ENCODE results near the gene BTBD18.
"Not testable (repeated sequence)": the region's sequence is repeated elsewhere in the genome, so short reads cannot be mapped to it uniquely, and the experiment has no call there.

BTBD18 gene

DNA sequence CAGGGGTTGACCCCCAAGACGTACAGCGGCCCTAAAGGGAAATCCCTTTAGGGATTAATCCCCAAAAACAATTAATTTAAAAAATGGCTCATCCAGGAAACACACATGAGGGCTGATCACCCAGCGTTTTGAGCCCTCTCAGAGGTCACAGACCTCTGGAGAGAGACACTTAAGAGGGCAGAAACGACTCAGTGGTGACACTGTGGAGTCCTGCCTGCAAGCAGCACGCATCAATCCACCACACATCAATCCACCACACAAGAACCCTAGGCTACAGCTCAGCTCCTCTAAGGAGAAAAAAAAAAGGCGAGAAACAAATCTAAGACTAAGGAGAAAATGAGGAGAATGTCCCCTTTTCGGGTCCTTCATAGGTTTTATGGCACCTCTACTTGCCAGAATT is 22.8 kb downstream of the BTBD18 start:
- no peak for DNase-seq

GRCh38 chr11:57727185-57727584 is 24.4 kb downstream of the BTBD18 start:
- DNase-seq, result no peak

GRCh38 chr11:57716726-57717125 is 34.9 kb downstream of the BTBD18 start:
- DNase-seq, result not testable (repeated sequence)

- no peak for DNase-seq
These were observed 37.8 kb downstream of the BTBD18 start for GRCh38 chr11:57713835-57714234.

GRCh38 chr11:57712256-57713150 is 39.1 kb downstream of the BTBD18 start, which contains the start of gene TMX2:
Gene TMX2, plus strand, starts transcription at chr11:57712593. Its CDS starts 26 bp downstream, at chr11:57712619.
- peak; percentile 94 for DNase-seq

DNA sequence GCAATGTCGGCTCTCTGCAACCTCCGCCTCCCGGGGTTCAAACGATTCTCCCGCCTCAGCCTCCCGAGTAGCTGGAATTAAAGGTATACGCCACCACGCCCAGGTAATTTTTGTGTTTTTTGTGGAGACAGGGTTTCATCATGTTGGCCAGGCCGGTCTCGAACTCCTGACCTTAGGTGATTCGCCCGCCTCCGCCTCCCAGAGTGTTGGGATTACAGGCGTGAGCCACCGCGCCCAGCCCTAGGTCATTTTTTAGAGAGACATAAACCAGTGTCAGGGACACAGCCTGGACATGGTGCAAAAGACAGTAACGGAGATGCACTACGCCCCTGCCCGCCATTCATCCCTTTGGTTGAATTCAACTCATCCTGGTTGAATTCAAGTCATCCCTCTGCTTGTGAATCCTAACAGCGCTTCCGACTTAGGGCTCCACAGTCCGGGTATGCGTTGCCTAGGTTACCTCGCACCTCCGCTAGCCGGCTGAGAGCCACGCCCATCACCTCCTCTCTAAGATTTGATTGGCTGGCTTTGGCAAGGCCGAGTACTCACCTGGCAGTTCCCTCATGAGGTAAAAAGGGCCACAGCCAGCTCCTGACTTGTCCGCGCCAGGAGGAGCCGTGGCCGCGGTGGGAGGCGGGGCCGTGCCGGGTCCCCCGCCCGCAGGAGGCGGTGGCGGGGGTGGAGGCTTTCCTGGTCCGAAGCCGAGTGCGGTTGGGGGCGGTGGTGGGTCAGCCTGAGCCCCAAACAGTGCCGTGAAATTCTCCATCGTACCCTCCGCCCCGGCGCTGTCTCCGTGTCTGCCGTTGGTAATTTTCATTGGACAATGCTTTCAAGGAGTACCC is 40.0 kb downstream of the BTBD18 start, which contains the start of gene MED19:
Gene MED19 (minus strand): TSS at position 802 of the 842 bp plus-strand sequence. CDS start 36 bp downstream, at position 766.
- peak; percentile 93 for DNase-seq

DNA sequence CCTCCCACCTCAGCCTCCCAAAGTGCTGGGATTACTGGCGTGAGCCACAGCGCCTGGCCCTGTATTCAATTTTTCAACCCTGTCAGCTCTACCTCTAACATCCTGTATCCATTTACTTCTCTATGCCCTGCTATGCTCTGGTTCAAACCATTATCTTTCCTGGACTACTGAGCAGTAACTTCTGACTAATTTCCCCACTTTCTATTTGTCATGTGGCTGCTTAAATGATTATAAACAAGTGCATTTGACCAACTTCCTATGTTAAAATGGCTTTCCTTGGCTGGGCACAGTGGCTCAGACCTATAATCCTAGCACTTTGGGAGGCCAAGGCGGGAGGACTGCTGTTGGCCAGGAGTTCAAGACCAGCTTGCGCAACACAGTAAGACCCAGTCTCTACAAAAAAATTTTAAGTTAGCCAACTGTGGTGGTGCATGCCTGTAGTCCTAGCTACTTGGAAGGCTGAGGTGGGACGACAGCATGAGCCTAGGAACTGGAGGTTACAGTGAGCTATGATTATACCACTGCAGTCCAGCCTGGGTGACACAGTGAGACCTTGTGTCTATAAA is 41.7 kb downstream of the BTBD18 start:
- no peak for DNase-seq

GRCh38 chr11:57705432-57705831 is 46.2 kb downstream of the BTBD18 start:
- DNase-seq, result not testable (repeated sequence)

GRCh38 chr11:57704932-57705331 is 46.7 kb downstream of the BTBD18 start:
- DNase-seq, result no peak

GRCh38 chr11:57703341-57703740 is 48.3 kb downstream of the BTBD18 start:
- DNase-seq, result no peak

DNA sequence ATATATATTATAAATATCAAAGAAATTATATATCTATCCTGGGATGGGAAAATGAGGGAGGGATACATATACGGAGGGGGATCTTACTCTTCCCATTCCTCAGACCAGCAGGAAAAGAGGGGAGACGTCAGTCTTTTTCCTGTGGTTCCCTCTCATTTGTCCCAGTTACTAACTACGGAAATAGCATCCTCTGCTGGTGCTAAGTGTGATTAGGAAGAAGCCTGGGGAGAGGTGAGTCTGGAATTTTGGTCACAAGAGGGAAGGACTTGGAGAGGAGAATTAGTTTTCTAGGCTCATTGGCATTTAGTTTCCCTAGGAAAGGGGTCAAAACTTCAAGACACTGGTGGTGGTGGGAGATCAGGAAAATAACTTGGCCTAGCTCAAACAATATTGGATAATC is 51.2 kb downstream of the BTBD18 start:
- DNase-seq, result no peak

DNA sequence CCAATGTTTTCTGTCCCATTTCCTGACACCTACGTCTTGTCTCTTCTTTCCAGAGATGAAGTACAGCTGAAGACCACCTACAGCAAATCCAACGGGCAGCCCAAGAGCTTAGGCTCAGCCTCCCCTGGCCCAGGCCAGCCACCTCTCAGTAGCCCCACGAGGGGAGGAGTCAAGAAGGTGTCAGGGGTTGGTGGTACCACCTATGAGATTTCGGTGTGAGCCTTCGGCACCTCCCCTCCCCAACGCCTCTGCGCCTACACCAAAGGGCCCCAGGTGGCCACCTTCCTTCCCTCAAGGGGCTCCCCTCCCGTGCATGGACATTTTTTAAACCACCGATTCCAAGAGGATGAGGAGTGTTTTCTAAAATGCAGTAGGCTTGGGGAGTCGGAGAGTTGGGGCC is 51.8 kb downstream of the BTBD18 start:
- DNase-seq, result no peak

- no peak for DNase-seq
These were observed 52.7 kb downstream of the BTBD18 start for GRCh38 chr11:57698843-57699365.
